Neural cell (in vitro differentiated cells): ENCODE data around the gene PDAP1.

ENCODE experiments used
- CTCF ChIP-seq: fragments of 450-650 bp; IDR thresholded peaks from 2 replicates; pipeline ENCODE4 v1.5.1; 2014; ENCODE audit warnings: antibody characterized with exemption, mild to moderate bottlenecking, moderate library complexity; ENCODE audit not compliant: poor library complexity, severe bottlenecking
- EZH2 ChIP-seq: fragments of 200-600, 300-800 bp; shearing (Covaris generic), sonication (generic); IDR thresholded peaks from 2 replicates; pipeline ENCODE4 v1.6.1; 2014; ENCODE audit warnings: antibody characterized with exemption, low read length, borderline replicate concordance, mild to moderate bottlenecking; ENCODE audit not compliant: insufficient read depth, poor library complexity, severe bottlenecking
- POLR2AphosphoS5 ChIP-seq: IDR thresholded peaks from 2 replicates; pipeline ENCODE4 v1.6.1; 2012
- SMC3 ChIP-seq: fragments of 450-650 bp; conservative IDR thresholded peaks from 2 replicates; pipeline ENCODE4 v1.6.1; 2014; ENCODE audit warnings: antibody characterized with exemption, mild to moderate bottlenecking, moderate library complexity; ENCODE audit not compliant: poor library complexity
- TAF1 ChIP-seq: IDR thresholded peaks from 2 replicates; pipeline ENCODE4 v1.6.1; 2012; ENCODE audit warnings: low read depth

- TF ChIP-seq POLR2AphosphoS5 (no peak), CTCF (no peak), SMC3 (no peak), TAF1 (no peak), EZH2 (no peak)
Observed at GRCh38 chr7:99428972-99429566, 20.7 kb upstream of the PDAP1 start.
